H1 (cell line): ENCODE results near the gene SORCS3. TPM values are rescaled to one million over a fixed set of nuclear protein-coding genes. Genes with fewer than 3 reads are reported as not detected.

Experiments
- CREB1 ChIP-seq: IDR thresholded peaks from 2 replicates; pipeline ENCODE4 v1.6.1; 2012; ENCODE audit warnings: inconsistent platforms
- RAD21 ChIP-seq, 2 experiments: IDR thresholded peaks in 1 of 2; conservative IDR thresholded peaks in 1 of 2; 2 replicates each; pipeline ENCODE4 v1.6.1; 2011; ENCODE audit warnings: low read depth in 2 of 2, low read length in 2 of 2, improper control_type of control experiment in 1 of 2, inconsistent platforms in 1 of 2, mild to moderate bottlenecking in 1 of 2, moderate library complexity in 1 of 2
- RBBP5 ChIP-seq: IDR thresholded peaks from 2 replicates; pipeline ENCODE4 v1.7.1; 2012; ENCODE audit warnings: low read depth, mild to moderate bottlenecking, inconsistent platforms, low read length, moderate library complexity, borderline replicate concordance
- RXRA ChIP-seq: IDR thresholded peaks from 2 replicates; pipeline ENCODE4 v1.6.1; 2011; ENCODE audit warnings: low read depth, mild to moderate bottlenecking, low read length, moderate library complexity; ENCODE audit not compliant: insufficient read depth
- SIN3A ChIP-seq, 2 experiments: IDR thresholded peaks in 1 of 2; conservative IDR thresholded peaks in 1 of 2; 2 replicates each; pipeline ENCODE4 v1.6.1; 2011 to 2012; ENCODE audit warnings: low read length in 2 of 2, improper control_type of control experiment in 1 of 2, low read depth in 1 of 2, mild to moderate bottlenecking in 1 of 2
- SIRT6 ChIP-seq: IDR thresholded peaks from one replicate; pipeline ENCODE4 v1.7.1; 2012; ENCODE audit warnings: low read length, inconsistent platforms
- SIX5 ChIP-seq: IDR thresholded peaks from 2 replicates; pipeline ENCODE4 v1.6.1; 2011; ENCODE audit warnings: mild to moderate bottlenecking, low read depth, low read length
- SUZ12 ChIP-seq: fragments of 200-600 bp; sonication (generic); IDR thresholded peaks from 2 replicates; pipeline ENCODE4 v1.6.1; 2012; ENCODE audit warnings: mild to moderate bottlenecking, inconsistent platforms, low read length, moderate library complexity, mixed read lengths
- ZNF274 ChIP-seq: IDR thresholded peaks from 2 replicates; pipeline ENCODE4 v1.7.0; 2012; ENCODE audit warnings: low read length, borderline replicate concordance; ENCODE audit errors: extremely low read depth
- polyA plus RNA-seq, 7 experiments: library from polyadenylated mRNA; depleted of rRNA in 3 of 7; stranded (reverse) in 5 of 7; unstranded in 2 of 7; fragments of >200 nt in 5 of 7; fragments of 200-250 nt in 2 of 7; gene quantifications; 1 replicate in 5 of 7; 2 replicates in 1 of 7; 4 replicates in 1 of 7; pipeline versions ENCODE4 v1.2.1 to v1.2.3, GENCODE V29; 2011 to 2013; ENCODE audit warnings: missing spikeins in 2 of 7, mixed read lengths in 2 of 7
- total RNA-seq: library from RNA; stranded (reverse); fragmentation: NEBNext Ultra II Directional; extraction: Animal tissue kit (Norgen Biotek cat#: 25700); gene quantifications from 2 replicates; pipeline ENCODE4 v1.2.1, GENCODE V29; 2021

Gene SORCS3
- total and polyA plus RNA-seq, 2 of the 8 experiments (the other 6 are each of a cell fraction or from before 2014, with no cell fraction given) = 0.26 to 0.88 TPM

- TF ChIP-seq RXRA (no peak), RAD21 (IDR thresholded peaks at IDR 0.05 in 1 of 2, conservative IDR thresholded peaks at IDR 0.05 in 1 of 2; ENCODE audit: low read depth in 2 of 2, low read length in 2 of 2) (no peak), ZNF274 (no peak), SIN3A (conservative IDR thresholded peaks at IDR 0.05 in 1 of 2, IDR thresholded peaks at IDR 0.05 in 1 of 2; ENCODE audit: low read depth in 1 of 2, low read length in 2 of 2) (no peak), CREB1 (no peak), RBBP5 (no peak), SUZ12 (no peak), SIRT6 (no peak), SIX5 (no peak)
Observed at GRCh38 chr10:104690101-104690500, 49.0 kb downstream of the SORCS3 start (continued).
